Aorta (tissue), 5 donors: Measurements from ENCODE around the gene SIGLEC7. TPM values are rescaled to one million over a fixed set of nuclear protein-coding genes. Genes with fewer than 3 reads are reported as not detected.

Experiments used
- ATAC-seq: fragments of 200-7000 bp; cut with Tn5 transposase; one replicate; pipeline ENCODE4 v1.9.1; 2022; ENCODE audit warnings: moderate library complexity; ENCODE audit not compliant: low FRiP score
- DNase-seq, 2 donors: peaks; one replicate each; pipeline ENCODE4 v3.0.0-alpha.2; 2020
- H3K27ac ChIP-seq, 2 donors: one replicate each; pipeline ENCODE4 v1.5.1; 2013; ENCODE audit warnings: low read length in 2 of 2, mild to moderate bottlenecking in 2 of 2, moderate library complexity in 2 of 2, control low read depth in 1 of 2, inconsistent platforms in 1 of 2, low read depth in 1 of 2
- H3K27me3 ChIP-seq, 2 donors: one replicate each; pipeline ENCODE4 v1.6.1; 2013; ENCODE audit warnings: control low read depth in 1 of 2, low read length in 1 of 2, mild to moderate bottlenecking in 1 of 2, moderate library complexity in 1 of 2; ENCODE audit not compliant: insufficient read depth in 2 of 2, control insufficient read depth in 1 of 2
- H3K36me3 ChIP-seq, 2 donors: one replicate each; pipeline ENCODE4 v1.6.1; 2013; ENCODE audit warnings: control low read depth in 1 of 2, low read length in 1 of 2, mild to moderate bottlenecking in 1 of 2; ENCODE audit not compliant: insufficient read depth in 2 of 2, control insufficient read depth in 1 of 2
- H3K4me1 ChIP-seq, 2 donors: one replicate each; pipeline ENCODE4 v1.6.1; 2013; ENCODE audit warnings: low read length in 2 of 2, control low read depth in 1 of 2, mild to moderate bottlenecking in 1 of 2, moderate library complexity in 1 of 2; ENCODE audit not compliant: insufficient read depth in 2 of 2, control insufficient read depth in 1 of 2
- H3K4me3 ChIP-seq, 2 donors: one replicate each; pipeline ENCODE4 v1.5.1; 2013; ENCODE audit warnings: low read length in 2 of 2, control low read depth in 1 of 2, mild to moderate bottlenecking in 1 of 2
- H3K9me3 ChIP-seq: one replicate; pipeline ENCODE4 v1.6.1; 2013; ENCODE audit warnings: mild to moderate bottlenecking, low read length; ENCODE audit not compliant: control insufficient read depth
- WGBS, 2 donors: extraction: QIAGEN DNeasy Blood & Tissue Kit; methylation state at CpG; one replicate each; pipeline ENCODE4 v1.1.7; 2013; 5-methylcytosine and 5-hydroxymethylcytosine counted together
- intact Hi-C, 2 donors: fragments of 100-400 bp; cut with DNase I; formaldehyde crosslinking; loops; one replicate each; pipeline versions ENCODE4 v1.14.2 to v1.15.0; 2022
- polyA plus RNA-seq, 2 donors: library from polyadenylated mRNA; stranded (reverse); fragments of 200-250 nt; gene quantifications; one replicate each; pipeline ENCODE4 v1.2.3, GENCODE V29; 2013
- total RNA-seq, 2 donors: library from RNA; stranded (reverse); fragmentation: NEBNext Ultra II Directional; extraction: Animal tissue kit (Norgen Biotek cat#: 25700); gene quantifications; one replicate each; pipeline ENCODE4 v1.2.1, GENCODE V29; 2021
- donor health status: healthy with polysubstance abuse.
- donor health status: Bipolar disorder and iron deficiency.
- donor health status: DM: no; HTN: no; CAD: no.
- donor health status: DM: no; HTN: no; CAD: no.
- donor health status: DM: yes; HTN: yes; CAD: no.

Gene SIGLEC7
- total and polyA plus RNA-seq, 4 donors = 0.97 to 4.5 (median 2.7) TPM

- WGBS, 2 donors = 62 to 72% methylated on average over 1 of the region's 1 CpG
- H3K27me3 ChIP-seq = peaks cover 0 to 3% of the 10 kb centered on the region in 2 donors
- no peak overlapping the region for H3K27ac ChIP-seq
- H3K36me3 ChIP-seq = no peaks in the 10 kb centered on the region
- intact Hi-C loops = loop anchor here in 1 of 2 donors (10.0 kb wide), 1 partner anchor 306 kb away; no protein-coding TSS in a partner anchor
- no peak for DNase-seq
- no peaks in the 10 kb centered on the region for H3K4me1 ChIP-seq
- H3K4me3 ChIP-seq = no peak overlapping the region
- no peak for ATAC-seq
- peaks cover 1% of the 10 kb centered on the region for H3K9me3 ChIP-seq
These were observed 31.5 kb upstream of the SIGLEC7 start for GRCh38 chr19:51110666-51110971.

DNA sequence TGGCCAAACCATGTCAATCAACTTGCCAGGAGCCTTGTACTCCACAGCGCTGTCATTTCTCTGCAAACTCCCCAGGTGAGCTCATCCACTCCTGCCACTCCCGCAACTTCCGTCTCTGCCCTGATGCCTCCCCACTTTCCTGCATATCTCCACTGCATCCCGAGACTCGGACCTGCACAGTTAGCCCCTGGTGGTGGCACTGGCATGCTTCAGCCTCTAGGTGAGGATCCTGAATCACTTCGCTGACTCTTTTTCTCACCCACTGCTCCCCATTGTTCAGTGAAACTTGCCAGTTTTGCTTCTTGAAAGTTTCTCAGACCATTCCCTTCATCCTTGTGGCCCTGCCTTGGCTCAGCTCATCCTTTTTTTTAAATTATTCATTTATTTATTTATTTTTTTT lies 30.5 kb upstream of the SIGLEC7 start:
- Histone ChIP-seq H3K4me1 (no peaks in the 10 kb centered on the region), H3K9me3 (peaks cover 1% of the 10 kb centered on the region), H3K27ac (no peak overlapping the region), H3K4me3 (no peak overlapping the region), H3K36me3 (no peaks in the 10 kb centered on the region), H3K27me3 (peaks cover 0 to 6% of the 10 kb centered on the region in 2 donors)
- ATAC-seq (no peak), DNase-seq (peak; percentile 26 to 46)
- intact Hi-C loops = loop anchor here in 1 of 2 donors (10.0 kb wide), 1 partner anchor 307 kb away; no protein-coding TSS in a partner anchor
- 35 to 42% methylated on average over 6 of the region's 6 CpGs for WGBS, 2 donors

- Histone ChIP-seq H3K27me3 (peaks cover 0 to 6% of the 10 kb centered on the region in 2 donors), H3K4me3 (no peak overlapping the region), H3K9me3 (peaks cover 1% of the 10 kb centered on the region), H3K4me1 (no peaks in the 10 kb centered on the region), H3K36me3 (no peaks in the 10 kb centered on the region), H3K27ac (no peak overlapping the region)
- DNase-seq (no peak), ATAC-seq (no peak)
- 74 to 78% methylated on average over 6 of the region's 6 CpGs for WGBS, 2 donors
- intact Hi-C loops = loop anchor here in 1 of 2 donors (10.0 kb wide), 1 partner anchor 309 kb away; no protein-coding TSS in a partner anchor
These were observed 27.9 kb upstream of the SIGLEC7 start for GRCh38 chr19:51114087-51114729.

DNA sequence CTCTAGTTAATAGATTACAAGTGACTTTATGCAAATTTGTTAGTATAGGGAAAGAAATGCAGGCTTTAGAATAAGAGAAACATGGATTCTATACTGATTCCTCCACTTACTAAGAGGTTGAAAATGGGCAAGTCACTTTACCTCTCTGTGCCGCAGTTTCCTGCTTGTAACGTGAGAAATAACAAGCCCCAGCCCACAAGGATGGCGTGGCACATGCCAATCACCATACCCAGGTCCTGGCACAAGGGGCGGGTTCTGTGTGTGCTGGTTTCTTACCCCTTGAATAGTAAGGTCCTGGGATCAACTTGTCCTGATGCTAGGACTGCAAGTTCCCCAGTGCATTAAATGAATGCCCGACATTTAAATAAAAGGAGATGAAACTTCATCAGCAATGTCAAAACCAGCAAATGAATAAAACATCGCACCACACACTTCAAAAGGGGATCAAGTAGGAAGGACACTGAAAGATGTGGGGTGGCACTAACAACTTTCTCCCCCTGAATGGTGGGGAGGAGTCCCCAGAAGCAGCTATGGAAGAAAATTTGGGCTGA lies 25.3 kb upstream of the SIGLEC7 start:
- H3K9me3 ChIP-seq = peaks cover 1% of the 10 kb centered on the region
- H3K4me3 ChIP-seq = no peak overlapping the region
- H3K27me3 ChIP-seq = peaks cover 0 to 6% of the 10 kb centered on the region in 2 donors
- 74 to 75% methylated on average over 6 of the region's 6 CpGs for WGBS, 2 donors
- peak in 1 of 2 donors; percentile 22 for DNase-seq
- ATAC-seq = no peak
- intact Hi-C loops = loop anchor here in 1 of 2 donors (10.0 kb wide), 1 partner anchor 312 kb away; no protein-coding TSS in a partner anchor
- no peaks in the 10 kb centered on the region for H3K36me3 ChIP-seq
- no peak overlapping the region for H3K27ac ChIP-seq
- no peaks in the 10 kb centered on the region for H3K4me1 ChIP-seq

- no peaks in the 10 kb centered on the region for H3K36me3 ChIP-seq
- no peaks in the 10 kb centered on the region for H3K4me1 ChIP-seq
- DNase-seq = peak in 1 of 2 donors; percentile 18
- peaks cover 0 to 4% of the 10 kb centered on the region in 2 donors for H3K27me3 ChIP-seq
- 52 to 53% methylated on average over 4 of the region's 4 CpGs for WGBS, 2 donors
- no peak overlapping the region for H3K27ac ChIP-seq
- no peak for ATAC-seq
- intact Hi-C loops = loop anchor here in 1 of 2 donors (10.0 kb wide), 1 partner anchor 314 kb away; no protein-coding TSS in a partner anchor
- H3K9me3 ChIP-seq = no peaks in the 10 kb centered on the region
- H3K4me3 ChIP-seq = no peak overlapping the region
These were observed 23.0 kb upstream of the SIGLEC7 start for GRCh38 chr19:51119101-51119500.

DNA sequence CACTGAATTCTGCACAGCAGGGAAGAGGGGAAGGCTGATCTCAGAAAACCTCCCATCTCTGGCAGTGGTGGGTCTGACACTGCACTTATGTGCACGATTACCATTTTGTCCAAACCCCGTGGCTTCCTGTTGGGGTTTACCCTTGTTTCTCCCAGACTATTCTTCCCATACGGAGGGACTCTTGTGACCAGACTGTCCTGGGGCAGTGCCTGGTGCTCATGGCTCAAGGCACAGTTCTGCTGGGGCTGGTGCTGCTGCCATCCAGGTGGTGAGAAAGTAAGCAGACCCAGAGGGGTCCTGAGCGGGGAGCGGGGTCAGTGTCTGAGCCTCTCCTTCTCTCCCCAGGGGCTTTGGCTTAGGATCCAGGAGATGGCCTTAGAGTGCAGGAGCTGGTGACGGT lies 22.5 kb upstream of the SIGLEC7 start:
- WGBS, 2 donors = 71 to 72% methylated on average over 6 of the region's 6 CpGs
- Histone ChIP-seq H3K4me1 (no peaks in the 10 kb centered on the region), H3K9me3 (no peaks in the 10 kb centered on the region), H3K4me3 (no peak overlapping the region), H3K36me3 (no peaks in the 10 kb centered on the region), H3K27ac (no peak overlapping the region), H3K27me3 (peaks cover 0 to 4% of the 10 kb centered on the region in 2 donors)
- intact Hi-C loops = loop anchor here in 1 of 2 donors (10.0 kb wide), 1 partner anchor 315 kb away; no protein-coding TSS in a partner anchor
- DNase-seq (peak in 1 of 2 donors; percentile 48), ATAC-seq (no peak)

DNA sequence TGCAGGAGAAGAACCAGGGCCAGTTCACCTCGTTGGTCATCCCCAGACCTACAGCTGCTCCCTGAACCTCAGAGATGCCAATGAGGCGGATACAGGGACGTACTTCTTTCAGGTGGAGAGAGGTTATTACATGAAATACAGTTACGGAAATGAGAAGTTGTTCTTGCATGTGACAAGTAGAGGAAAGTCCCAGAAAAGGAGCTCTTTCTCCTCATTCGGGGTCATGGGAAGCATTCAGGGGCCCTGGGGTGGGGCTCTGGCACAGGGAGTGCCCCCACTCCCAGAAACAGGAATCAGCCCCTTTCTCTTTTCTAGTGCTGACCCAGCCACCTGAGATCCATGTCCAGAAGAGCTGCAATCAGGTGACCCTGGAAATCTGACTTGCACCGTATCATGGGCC lies 21.9 kb upstream of the SIGLEC7 start:
- peaks cover 0 to 4% of the 10 kb centered on the region in 2 donors for H3K27me3 ChIP-seq
- 79 to 83% methylated on average over 6 of the region's 6 CpGs for WGBS, 2 donors

DNA sequence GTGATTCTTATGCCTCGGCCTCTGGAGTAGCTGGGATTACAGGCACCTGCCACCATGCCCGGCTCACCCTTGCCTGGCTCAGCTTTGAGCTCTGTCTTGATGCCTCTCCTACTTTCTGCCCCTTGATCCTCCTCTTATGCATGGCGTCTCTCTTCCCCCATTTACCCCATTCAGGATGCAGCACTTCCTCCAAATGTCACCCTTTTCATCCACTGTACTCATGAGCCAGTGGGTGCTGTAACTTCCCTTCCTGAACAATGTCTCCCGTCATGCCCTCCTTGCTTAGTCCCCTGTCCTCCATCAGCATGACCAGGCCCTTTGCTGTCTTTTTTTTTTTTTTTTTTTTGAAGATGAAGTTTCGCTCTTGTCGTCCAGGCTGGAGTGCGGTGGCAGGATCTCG lies 20.8 kb upstream of the SIGLEC7 start:
- Histone ChIP-seq H3K4me1 (no peaks in the 10 kb centered on the region), H3K27me3 (no peaks in the 10 kb centered on the region), H3K4me3 (no peak overlapping the region), H3K36me3 (no peaks in the 10 kb centered on the region), H3K9me3 (no peaks in the 10 kb centered on the region), H3K27ac (no peak overlapping the region)
- DNase-seq (peak in 1 of 2 donors; percentile 50), ATAC-seq (no peak)
- intact Hi-C loops = no loop called here
- 87 to 93% methylated on average over 8 of the region's 8 CpGs for WGBS, 2 donors

More for the DNA sequence above, 21.9 kb upstream of the SIGLEC7 start:
- Histone ChIP-seq H3K4me3 (no peak overlapping the region), H3K27ac (no peak overlapping the region), H3K9me3 (no peaks in the 10 kb centered on the region), H3K4me1 (no peaks in the 10 kb centered on the region), H3K36me3 (no peaks in the 10 kb centered on the region)
- DNase-seq (peak in 1 of 2 donors; percentile 16), ATAC-seq (no peak)
- intact Hi-C loops = no loop called here
